ENCODE results near the gene SAMD4B. TPM values are rescaled to one million over a fixed set of nuclear protein-coding genes. Genes with fewer than 3 reads are reported as not detected.

Gene SAMD4B
- total RNA-seq, 1 experiment from 2014 or later, result 135 TPM

DNA sequence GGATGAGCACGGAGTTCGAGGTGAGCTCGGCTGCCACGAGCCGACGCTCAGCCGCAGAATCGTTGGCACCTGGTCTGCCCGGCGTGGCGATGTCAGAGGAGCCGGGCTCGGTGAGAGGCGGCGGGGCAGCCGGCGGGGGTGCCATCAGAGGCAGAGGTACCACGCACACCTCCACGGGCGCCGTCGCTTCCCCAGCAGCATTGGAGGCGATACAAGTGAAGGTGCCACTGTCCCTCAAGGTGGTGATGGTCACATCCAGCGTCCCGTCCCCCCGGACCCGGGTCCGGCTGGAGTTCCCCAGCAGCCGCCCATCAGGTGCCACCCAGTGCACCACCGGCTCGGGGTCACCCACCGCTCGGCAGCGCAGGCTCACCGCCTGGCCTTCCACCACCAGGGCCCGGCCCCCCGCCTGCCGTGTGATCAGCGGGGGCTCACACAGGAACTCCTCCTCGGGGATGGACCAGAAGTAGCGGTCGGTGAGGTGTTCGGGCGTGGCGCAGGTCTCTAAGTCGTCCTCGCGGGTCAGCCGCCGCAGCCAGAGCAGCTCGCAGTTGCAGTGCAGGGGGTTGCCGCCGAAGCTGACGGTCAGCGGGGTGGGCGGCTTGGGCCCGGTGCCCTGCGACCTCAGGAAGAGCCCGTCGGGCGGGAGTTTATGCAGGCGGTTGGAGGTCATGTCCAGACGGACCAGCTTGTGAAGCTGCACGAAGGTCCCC is 28.0 kb upstream of the SAMD4B start:
- Histone ChIP-seq H3K56ac (ENCODE audit: insufficient read length, low read depth, low read length) (no peak overlapping the region), H3K79me1 (ENCODE audit: insufficient read depth, low read depth, low read length, poor library complexity, severe bottlenecking) (no peaks in the 10 kb centered on the region), H2AK5ac (ENCODE audit: insufficient read length, low read length) (no peak overlapping the region), H2BK5ac (ENCODE audit: insufficient read length, low read length) (no peak overlapping the region), H3T11ph (ENCODE audit: low read length) (no peak overlapping the region), H4K5ac (ENCODE audit: insufficient read length, low read depth, low read length) (no peak overlapping the region), H3K4ac (ENCODE audit: low read depth, low read length) (no peak overlapping the region), H4K20me1 (ENCODE audit: control insufficient read depth, insufficient read depth, insufficient read length) (no peaks in the 10 kb centered on the region), H4K8ac (replicated peaks; ENCODE audit: insufficient read length, low read depth, low read length) (no peak overlapping the region), H3K4me2 (ENCODE audit: insufficient read depth, insufficient read length, low read length) (no peak overlapping the region), H3K18ac (ENCODE audit: insufficient read length, low read depth, low read length) (no peak overlapping the region), H2BK120ac (ENCODE audit: low read depth, low read length, poor library complexity, severe bottlenecking) (no peak overlapping the region), H3K14ac (ENCODE audit: insufficient read depth, low read length) (no peak overlapping the region), H3K9ac (ENCODE audit: extremely low read depth, insufficient read length, low read length) (no peak overlapping the region), H4K91ac (ENCODE audit: insufficient read length, low read depth, low read length) (no peak overlapping the region), H2BK20ac (ENCODE audit: low read depth, low read length, poor library complexity, severe bottlenecking) (no peak overlapping the region), H2BK15ac (ENCODE audit: low read depth, low read length) (no peak overlapping the region), H2BK12ac (ENCODE audit: insufficient read length, low read depth, low read length) (no peak overlapping the region), H3K27ac (ENCODE audit: insufficient read length, low read depth, low read length) (no peak overlapping the region), H3K79me2 (ENCODE audit: insufficient read depth, low read length) (no peaks in the 10 kb centered on the region), H2AFZ (ENCODE audit: low read length) (no peak overlapping the region), H3K23ac (ENCODE audit: insufficient read length, low read depth, low read length) (no peak overlapping the region), H3K27me3 (ENCODE audit: insufficient read depth, low read length) (no peaks in the 10 kb centered on the region; the same call in 1 of the 2 replicates), H3K23me2 (ENCODE audit: insufficient read length, low read depth, low read length, poor library complexity, severe bottlenecking) (no peaks in the 10 kb centered on the region), H3K4me1 (ENCODE audit: insufficient read depth, low read length) (peaks cover 3% of the 10 kb centered on the region; the same call in 1 of the 2 replicates), H3K9me3 (ENCODE audit: control insufficient read depth, low read depth, low read length) (no peaks in the 10 kb centered on the region)
- Mint-ChIP-seq H3K4me1 (peaks cover 7 to 26% of the 10 kb centered on the region in 2 experiments), H3K36me3 (ENCODE audit: insufficient read depth in 1 of 3, low read depth in 3 of 3) (peaks cover 9 to 27% (median 10%) of the 10 kb centered on the region in 3 experiments; a peak in 6 of 7 replicates), H3K27ac (no peak overlapping the region), H3K4me3 (no peak overlapping the region), H3K27me3 (ENCODE audit: low read depth) (peaks cover 22% of the 10 kb centered on the region), H3K9me3 (no peaks in the 10 kb centered on the region; a peak in 1 of 5 replicates)
- DNase-seq, result no peak
- WGBS (ENCODE audit: extremely low coverage, insufficient read length, low lambda C conversion rate), result no CpG with 5 or more reads among the region's 64 CpGs
- TF ChIP-seq, protein P1, sequence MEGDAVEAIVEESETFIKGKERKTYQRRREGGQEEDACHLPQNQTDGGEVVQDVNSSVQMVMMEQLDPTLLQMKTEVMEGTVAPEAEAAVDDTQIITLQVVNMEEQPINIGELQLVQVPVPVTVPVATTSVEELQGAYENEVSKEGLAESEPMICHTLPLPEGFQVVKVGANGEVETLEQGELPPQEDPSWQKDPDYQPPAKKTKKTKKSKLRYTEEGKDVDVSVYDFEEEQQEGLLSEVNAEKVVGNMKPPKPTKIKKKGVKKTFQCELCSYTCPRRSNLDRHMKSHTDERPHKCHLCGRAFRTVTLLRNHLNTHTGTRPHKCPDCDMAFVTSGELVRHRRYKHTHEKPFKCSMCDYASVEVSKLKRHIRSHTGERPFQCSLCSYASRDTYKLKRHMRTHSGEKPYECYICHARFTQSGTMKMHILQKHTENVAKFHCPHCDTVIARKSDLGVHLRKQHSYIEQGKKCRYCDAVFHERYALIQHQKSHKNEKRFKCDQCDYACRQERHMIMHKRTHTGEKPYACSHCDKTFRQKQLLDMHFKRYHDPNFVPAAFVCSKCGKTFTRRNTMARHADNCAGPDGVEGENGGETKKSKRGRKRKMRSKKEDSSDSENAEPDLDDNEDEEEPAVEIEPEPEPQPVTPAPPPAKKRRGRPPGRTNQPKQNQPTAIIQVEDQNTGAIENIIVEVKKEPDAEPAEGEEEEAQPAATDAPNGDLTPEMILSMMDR (conservative IDR thresholded peaks at IDR 0.05), result no peak
